GM13977 (cell line): ENCODE data around the gene ZNF280D.

ENCODE experiments used
- DNase-seq: peaks from one replicate; pipeline ENCODE4 v3.0.0; 2012; ENCODE audit warnings: low spot score
- in situ Hi-C: fragments of 300-500 bp; cut with MboI; formaldehyde crosslinking; loops from one replicate; pipeline ENCODE4 v1.12.0; 2022; ENCODE audit warnings: low sequenced_read_pairs, low pct_unique_long_range_greater_than_20kb, mixed read lengths, inconsistent platforms; ENCODE audit not compliant: unreplicated experiment
- TF ChIP-seq, protein P1 (sequence below): IDR thresholded peaks from 2 replicates; pipeline ENCODE4 v1.5.1; 2012; ENCODE audit warnings: mild to moderate bottlenecking, control low read depth; ENCODE audit not compliant: insufficient read depth; ENCODE audit errors: extremely low read depth, missing control alignments

Gene ZNF280D

GRCh38 chr15:56698270-56698669 is 35.0 kb downstream of the ZNF280D start:
- in situ Hi-C loops, result no loop called here
- no peak for DNase-seq
- TF ChIP-seq, protein P1, sequence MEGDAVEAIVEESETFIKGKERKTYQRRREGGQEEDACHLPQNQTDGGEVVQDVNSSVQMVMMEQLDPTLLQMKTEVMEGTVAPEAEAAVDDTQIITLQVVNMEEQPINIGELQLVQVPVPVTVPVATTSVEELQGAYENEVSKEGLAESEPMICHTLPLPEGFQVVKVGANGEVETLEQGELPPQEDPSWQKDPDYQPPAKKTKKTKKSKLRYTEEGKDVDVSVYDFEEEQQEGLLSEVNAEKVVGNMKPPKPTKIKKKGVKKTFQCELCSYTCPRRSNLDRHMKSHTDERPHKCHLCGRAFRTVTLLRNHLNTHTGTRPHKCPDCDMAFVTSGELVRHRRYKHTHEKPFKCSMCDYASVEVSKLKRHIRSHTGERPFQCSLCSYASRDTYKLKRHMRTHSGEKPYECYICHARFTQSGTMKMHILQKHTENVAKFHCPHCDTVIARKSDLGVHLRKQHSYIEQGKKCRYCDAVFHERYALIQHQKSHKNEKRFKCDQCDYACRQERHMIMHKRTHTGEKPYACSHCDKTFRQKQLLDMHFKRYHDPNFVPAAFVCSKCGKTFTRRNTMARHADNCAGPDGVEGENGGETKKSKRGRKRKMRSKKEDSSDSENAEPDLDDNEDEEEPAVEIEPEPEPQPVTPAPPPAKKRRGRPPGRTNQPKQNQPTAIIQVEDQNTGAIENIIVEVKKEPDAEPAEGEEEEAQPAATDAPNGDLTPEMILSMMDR, result no peak

GRCh38 chr15:56693761-56694160 is 39.5 kb downstream of the ZNF280D start:
- DNase-seq, result no peak
- in situ Hi-C loops, result no loop called here
- TF ChIP-seq, protein P1, result no peak

DNA sequence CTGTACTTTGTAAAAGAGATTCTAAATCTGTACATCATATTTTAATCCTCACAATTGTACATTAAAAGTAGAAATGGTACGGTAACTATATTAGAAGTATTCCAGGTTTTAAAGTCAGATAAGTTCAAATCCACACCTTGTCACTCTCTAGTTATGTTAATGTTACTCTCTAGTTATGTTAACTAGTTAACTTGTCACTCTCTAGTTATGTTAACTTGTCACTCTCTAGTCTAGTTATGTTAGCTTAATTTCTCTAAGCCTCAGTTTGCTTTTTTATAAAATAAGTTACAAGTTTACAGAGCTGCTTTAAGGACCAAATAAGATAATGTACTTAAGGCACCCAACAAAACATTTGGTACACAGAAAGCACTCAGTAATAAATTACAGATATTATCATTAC is 42.6 kb downstream of the ZNF280D start:
- no peak for DNase-seq
- TF ChIP-seq, protein P1, result no peak
- in situ Hi-C loops, result no loop called here

DNA sequence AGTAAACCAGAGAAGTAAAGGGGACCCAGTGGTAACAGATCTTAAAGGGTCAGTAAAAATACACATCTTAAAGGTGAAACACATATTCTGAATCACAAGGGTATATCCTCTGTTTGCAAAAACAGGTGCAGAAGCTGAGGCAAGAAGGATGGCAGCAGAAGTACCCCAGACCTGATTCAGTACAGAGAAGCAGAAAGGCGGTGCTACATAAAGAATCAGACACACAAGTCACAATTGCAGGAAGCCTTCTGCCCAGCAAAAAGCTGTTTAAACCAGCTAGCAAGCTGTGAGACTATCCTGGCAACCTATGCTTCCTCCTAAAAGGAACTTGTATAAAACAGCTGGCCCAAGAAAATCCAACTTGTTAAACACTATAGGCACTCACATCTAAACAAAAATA is 49.4 kb downstream of the ZNF280D start:
- TF ChIP-seq, protein P1, result no peak
- no peak for DNase-seq
- in situ Hi-C loops, result no loop called here

GRCh38 chr15:56681113-56681512 is 52.2 kb downstream of the ZNF280D start:
- in situ Hi-C loops, result no loop called here
- TF ChIP-seq, protein P1, result no peak
- no peak for DNase-seq

- in situ Hi-C loops, result no loop called here
- TF ChIP-seq, protein P1, result no peak
- DNase-seq, result no peak
Measured at GRCh38 chr15:56679225-56679624, 54.1 kb downstream of the ZNF280D start.

- no peak for DNase-seq
- in situ Hi-C loops, result no loop called here
- TF ChIP-seq, protein P1, result no peak
Measured at GRCh38 chr15:56678571-56678970, 54.7 kb downstream of the ZNF280D start.
